Forelimb muscle (tissue), 1 donor: ENCODE results near the gene ATRNL1. TPM values are rescaled to one million over a fixed set of nuclear protein-coding genes. Genes with fewer than 3 reads are reported as not detected.
"Not testable (repeated sequence)": the region's sequence is repeated elsewhere in the genome, so short reads cannot be mapped to it uniquely, and the experiment has no call there.

Source experiments
- DNase-seq: peaks from one replicate; pipeline ENCODE4 v3.0.0-alpha.2; 2013; ENCODE audit warnings: low read depth
- polyA plus RNA-seq: library from polyadenylated mRNA; unstranded; fragments of 120-200 nt; gene quantifications from one replicate; pipeline ENCODE4 v1.2.1, GENCODE V29; 2013; ENCODE audit not compliant: insufficient read length

Gene ATRNL1
- polyA plus RNA-seq, 1 donor: 0.71 TPM

- DNase-seq: no peak
These were observed 8.8 kb upstream of the ATRNL1 start for GRCh38 chr10:115084277-115084850.

GRCh38 chr10:115091161-115091560 lies 2.0 kb upstream of the ATRNL1 start:
- no peak for DNase-seq

GRCh38 chr10:115092258-115092554 lies 959 bp upstream of the ATRNL1 start:
- DNase-seq: no peak

GRCh38 chr10:115092555-115093285 lies 445 bp upstream of the ATRNL1 start:
- no peak for DNase-seq

DNA sequence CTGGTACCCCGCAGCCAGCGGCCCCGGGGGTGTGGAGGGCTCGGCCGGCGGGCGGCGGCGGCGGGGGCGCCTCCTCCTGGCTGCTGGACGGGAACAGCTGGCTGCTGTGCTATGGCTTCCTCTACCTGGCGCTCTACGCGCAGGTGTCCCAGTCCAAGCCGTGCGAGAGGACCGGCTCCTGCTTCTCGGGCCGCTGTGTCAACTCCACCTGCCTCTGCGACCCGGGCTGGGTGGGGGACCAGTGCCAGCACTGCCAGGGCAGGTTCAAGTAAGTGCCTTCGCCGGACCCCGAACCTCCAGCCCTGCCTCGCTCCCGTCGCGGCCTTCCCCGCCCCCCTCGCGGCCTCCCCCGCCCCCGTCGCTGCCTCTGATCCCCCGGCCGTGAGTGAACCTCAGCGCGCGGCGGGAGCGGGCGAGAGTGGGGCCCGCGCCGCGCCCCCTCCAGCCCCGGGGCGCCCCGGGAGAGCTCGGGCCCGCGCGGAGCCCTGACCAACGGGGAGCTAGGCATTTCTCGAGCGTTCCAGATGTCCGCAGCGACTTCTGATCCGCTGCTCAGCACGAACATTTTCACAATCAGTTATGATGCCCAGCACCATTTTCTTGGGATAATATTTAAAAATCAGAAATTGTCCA lies 727 bp downstream of the ATRNL1 start:
- no peak for DNase-seq

DNA sequence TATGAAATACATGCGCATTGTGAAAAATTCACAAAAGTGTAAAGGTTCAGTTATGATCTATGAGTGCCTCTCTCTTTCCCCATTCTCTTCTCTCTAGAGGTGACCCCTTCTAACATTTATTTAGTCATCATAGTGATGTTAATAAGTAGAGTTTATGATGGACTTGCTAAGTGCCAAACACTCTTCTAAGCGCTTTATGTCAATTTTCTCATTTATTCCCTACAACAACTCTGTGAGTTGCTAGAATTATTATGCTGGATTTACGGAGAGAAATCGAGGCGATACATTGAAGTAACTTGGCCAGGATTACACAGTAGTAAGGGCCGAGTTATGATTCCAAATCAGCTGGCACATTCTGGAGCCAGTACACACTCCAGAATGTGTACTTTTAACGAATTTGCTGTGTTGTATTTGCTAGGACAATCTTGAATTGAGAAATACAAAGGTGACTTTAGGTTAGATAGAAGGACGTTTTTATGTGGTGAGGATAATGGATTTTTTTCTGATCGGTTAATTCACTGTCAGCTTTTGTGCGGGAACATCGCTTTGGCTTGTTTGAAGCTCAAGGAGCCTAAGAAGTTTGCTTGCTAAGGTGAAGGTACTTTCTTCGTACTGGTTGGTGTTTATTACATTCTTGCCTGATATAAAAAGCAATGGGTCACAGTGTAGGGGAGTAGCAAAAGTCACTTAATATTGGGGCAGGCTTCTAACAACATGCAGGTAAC lies 1.4 kb downstream of the ATRNL1 start:
- DNase-seq: no peak

- DNase-seq: no peak
These were observed 2.6 kb downstream of the ATRNL1 start for GRCh38 chr10:115095758-115096157.

DNA sequence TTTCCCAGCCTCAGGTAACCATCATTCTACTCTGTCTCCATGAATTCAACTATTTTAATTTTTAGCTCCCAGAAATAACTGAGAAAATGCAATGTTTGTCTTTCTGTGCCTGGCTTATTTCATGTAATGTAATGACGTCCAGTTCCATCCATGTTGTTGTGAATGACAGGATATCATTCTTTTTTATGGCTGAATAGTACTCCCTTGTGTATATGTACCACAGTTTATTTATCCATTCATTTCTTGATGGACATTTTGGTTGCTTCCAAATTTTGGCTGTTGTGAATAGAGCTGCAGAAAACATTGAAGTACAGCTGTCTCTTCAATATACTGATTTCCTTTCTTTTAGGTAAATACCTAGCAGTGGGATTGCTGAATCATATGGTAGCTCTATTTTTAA lies 10.5 kb downstream of the ATRNL1 start:
- no peak for DNase-seq

- DNase-seq: not testable (repeated sequence)
These were observed 12.2 kb downstream of the ATRNL1 start for GRCh38 chr10:115105411-115105810.

DNA sequence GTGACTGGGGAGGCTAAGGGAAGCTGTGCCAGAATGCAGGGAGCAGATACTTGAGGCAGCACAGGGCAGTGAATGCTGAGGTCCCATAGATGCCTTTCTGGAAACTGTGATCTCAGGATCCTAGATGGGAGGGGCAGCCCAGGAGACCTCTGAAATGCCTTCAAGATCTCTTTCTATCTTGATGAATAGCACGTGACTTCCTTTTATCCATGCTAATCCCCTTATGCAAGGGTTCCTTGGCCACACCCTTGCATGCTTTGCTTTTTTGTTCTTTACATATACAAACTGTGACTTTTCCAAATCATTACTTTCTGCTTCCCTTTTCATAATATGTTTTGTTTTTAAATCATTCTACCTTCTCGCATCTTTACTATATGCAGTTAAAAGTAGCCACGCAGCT lies 14.7 kb downstream of the ATRNL1 start:
- DNase-seq: no peak

DNA sequence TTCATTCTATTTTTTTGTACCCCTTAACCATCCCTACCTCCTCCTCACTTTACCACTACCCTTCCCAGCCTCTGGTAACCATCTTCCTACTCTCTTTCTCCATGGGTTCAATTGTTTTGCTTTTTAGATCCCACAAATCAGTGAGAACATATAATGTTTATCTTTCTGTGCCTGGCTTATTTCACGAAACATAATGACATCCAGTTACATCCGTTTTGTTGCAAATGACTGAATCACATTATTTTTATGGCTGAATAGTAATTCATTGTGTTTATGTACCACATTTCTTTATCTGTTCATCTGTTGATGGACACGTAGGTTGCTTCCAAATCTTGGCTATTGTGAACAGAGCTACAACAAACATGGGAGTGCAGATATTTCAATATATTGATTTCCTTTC lies 24.1 kb downstream of the ATRNL1 start:
- DNase-seq: no peak

GRCh38 chr10:115118346-115118745 lies 25.2 kb downstream of the ATRNL1 start:
- no peak for DNase-seq

DNA sequence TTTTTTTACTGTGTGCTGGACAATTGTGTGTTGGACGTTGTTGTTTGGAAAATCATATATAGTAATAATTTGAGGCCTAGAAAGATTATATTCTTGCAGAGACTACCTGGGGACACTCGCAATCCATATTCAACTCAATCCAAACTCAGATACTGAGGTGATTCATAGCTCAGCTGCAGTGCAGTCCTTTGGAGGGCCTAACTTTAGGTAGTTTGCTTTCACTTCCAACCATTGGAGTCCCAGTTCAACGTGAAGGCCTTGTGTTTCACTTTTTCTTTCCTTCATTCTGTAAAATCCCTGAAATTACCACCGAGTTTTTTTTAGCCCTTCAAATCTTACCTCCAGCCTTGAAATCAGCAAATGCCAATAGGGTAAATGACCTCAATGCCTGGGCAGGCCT lies 32.3 kb downstream of the ATRNL1 start:
- no peak for DNase-seq

GRCh38 chr10:115129752-115130151 lies 36.6 kb downstream of the ATRNL1 start:
- DNase-seq: peak; percentile 22

GRCh38 chr10:115136616-115137015 lies 43.5 kb downstream of the ATRNL1 start:
- DNase-seq: no peak

- no peak for DNase-seq
These were observed 48.1 kb downstream of the ATRNL1 start for GRCh38 chr10:115141254-115141653.

DNA sequence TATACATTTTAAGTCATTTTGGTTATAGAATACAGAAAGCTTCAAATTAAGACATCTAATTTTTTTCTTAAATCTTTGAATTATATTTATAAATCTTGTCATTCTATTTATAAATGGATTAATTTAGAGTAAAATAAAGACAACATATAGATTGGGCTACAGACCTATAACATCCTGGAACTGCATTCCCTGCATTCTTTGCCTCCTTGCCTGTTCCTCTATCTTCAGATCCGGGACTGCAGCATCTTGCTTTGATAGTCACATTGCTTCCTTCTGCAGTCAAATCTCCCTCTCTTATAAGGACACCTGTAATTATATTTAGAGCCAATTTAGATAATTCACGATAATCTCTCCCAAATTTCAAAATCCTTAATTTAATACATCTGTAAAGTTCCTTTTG lies 64.2 kb downstream of the ATRNL1 start:
- DNase-seq: no peak

DNA sequence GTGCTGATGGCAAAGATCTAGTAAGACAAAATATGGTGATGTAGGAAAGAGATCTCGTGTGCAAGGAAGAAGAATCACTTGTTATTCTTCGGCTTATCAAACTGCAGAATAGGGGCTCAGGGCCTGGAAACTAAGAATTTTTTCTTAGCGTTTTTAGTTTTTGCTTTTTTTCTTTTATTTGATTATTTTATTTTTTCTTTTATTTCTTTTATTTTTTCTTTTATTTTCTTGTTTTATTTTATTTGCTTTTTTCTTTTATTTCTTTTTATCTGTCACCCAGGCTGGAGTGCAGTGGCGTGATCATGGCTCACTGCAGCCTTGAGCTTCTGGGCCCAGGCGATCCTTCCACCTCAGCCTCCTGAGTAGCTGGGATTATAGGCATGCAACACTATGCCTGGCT lies 70.0 kb downstream of the ATRNL1 start:
- no peak for DNase-seq

DNA sequence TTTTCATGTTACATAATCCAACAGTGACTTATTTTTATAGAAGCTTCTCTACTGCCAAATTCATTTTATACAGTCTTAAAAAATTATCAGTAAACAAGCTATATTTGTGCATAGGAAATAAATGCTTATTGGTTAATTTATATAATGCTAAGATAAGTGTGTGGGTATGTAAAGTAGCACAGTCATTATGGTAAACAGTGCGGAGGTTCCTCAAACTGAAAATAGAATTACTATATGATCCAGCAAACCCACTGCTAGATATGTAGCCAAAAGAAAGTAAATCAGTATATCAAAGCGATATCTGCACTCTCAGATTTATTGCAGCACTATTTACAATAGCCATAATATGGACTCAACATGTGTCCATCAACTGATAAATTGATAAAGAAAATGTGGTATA lies 71.1 kb downstream of the ATRNL1 start:
- DNase-seq: no peak

GRCh38 chr10:115167751-115168150 lies 74.6 kb downstream of the ATRNL1 start:
- no peak for DNase-seq

DNA sequence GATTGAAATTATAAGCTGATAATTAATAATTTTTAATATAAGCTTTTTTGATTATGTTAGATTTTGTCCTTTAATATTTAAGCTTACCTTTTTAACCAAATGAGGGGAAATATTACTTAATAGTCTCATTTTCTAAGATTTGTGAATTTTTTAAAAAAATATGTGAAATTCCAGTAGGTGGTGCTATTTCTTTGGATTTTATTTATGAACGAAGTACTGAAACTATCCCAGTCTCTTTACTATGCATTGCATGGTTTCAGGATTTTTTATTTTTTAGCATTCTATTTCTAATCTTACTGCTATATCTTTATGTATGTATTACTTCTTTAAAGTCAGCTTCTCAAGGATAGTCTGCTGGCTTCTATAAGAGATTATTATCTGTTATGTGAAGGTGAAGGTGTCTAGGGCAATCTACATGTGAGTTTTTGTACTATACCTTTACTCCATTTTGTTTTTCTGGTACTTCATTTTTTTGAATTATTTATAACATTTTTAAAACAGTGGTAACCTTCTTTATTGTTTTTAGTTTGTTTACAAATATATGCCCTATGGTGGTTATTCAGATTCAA lies 78.3 kb downstream of the ATRNL1 start:
- no peak for DNase-seq

GRCh38 chr10:115173915-115174443 lies 80.8 kb downstream of the ATRNL1 start:
- DNase-seq: no peak
